Measurements from ENCODE around the gene PCDHGB1. TPM values are rescaled to one million over a fixed set of nuclear protein-coding genes. Genes with fewer than 3 reads are reported as not detected.
"Not testable (repeated sequence)": the region's sequence is repeated elsewhere in the genome, so short reads cannot be mapped to it uniquely, and the experiment has no call there.

Gene PCDHGB1
- total RNA-seq, 1 donor = 3.3 TPM

- TF ChIP-seq CTCF (IDR thresholded peaks at IDR 0.05; ENCODE audit: extremely low read depth, low read depth, low read length) = peak; percentile 71
- H3K79me2 ChIP-seq (ENCODE audit: insufficient read depth, low read length) = no peaks in the 10 kb centered on the region
- H3K27ac ChIP-seq (ENCODE audit: low read depth, low read length) = no peak within 1 kb of the TSS
- no peaks in the 10 kb centered on the region for H4K20me1 ChIP-seq (ENCODE audit: insufficient read depth, low read length)
- H3K4me1 ChIP-seq (ENCODE audit: insufficient read depth, low read length) = no peaks in the 10 kb centered on the region
- peak within 1 kb of the TSS; percentile 73 for H3K4me3 ChIP-seq (ENCODE audit: insufficient read depth, low read length)
- peak within 1 kb of the TSS; percentile 85 for H3K4me2 ChIP-seq (ENCODE audit: insufficient read depth, low read length)
- H3K27me3 ChIP-seq (ENCODE audit: insufficient read depth, low read length) = peaks cover 22% of the 10 kb centered on the region
- no peaks in the 10 kb centered on the region for H3K36me3 ChIP-seq (ENCODE audit: insufficient read depth, low read length)
- peaks cover 2% of the 10 kb centered on the region for H3K9me3 ChIP-seq (ENCODE audit: low read depth, low read length)
- peak within 1 kb of the TSS; percentile 94 for H2AFZ ChIP-seq (ENCODE audit: low read length)
- peak; percentile 82 for DNase-seq (ENCODE audit: insufficient read length, low spot score, missing footprints)
These were observed 11.2 kb upstream of the PCDHGB1 start, which contains the start of gene PCDHGA2 for GRCh38 chr5:141338538-141339306. Gene PCDHGA2, plus strand, starts transcription at chr5:141338760.

GRCh38 chr5:141340781-141341354, 9.0 kb upstream of the PCDHGB1 start:
- not testable (repeated sequence) for H3K79me2 ChIP-seq (ENCODE audit: insufficient read depth, low read length); H2AFZ ChIP-seq (ENCODE audit: low read length); H3K4me3 ChIP-seq (ENCODE audit: insufficient read depth, low read length); H3K4me2 ChIP-seq (ENCODE audit: insufficient read depth, low read length); H3K9me3 ChIP-seq (ENCODE audit: low read depth, low read length); H3K4me1 ChIP-seq (ENCODE audit: insufficient read depth, low read length); H3K36me3 ChIP-seq (ENCODE audit: insufficient read depth, low read length); H4K20me1 ChIP-seq (ENCODE audit: insufficient read depth, low read length); H3K27ac ChIP-seq (ENCODE audit: low read depth, low read length); DNase-seq (ENCODE audit: insufficient read length, low spot score, missing footprints)
- peaks cover 27% of the 10 kb centered on the region for H3K27me3 ChIP-seq (ENCODE audit: insufficient read depth, low read length)

- Histone ChIP-seq H3K4me2 (ENCODE audit: insufficient read depth, low read length) (no peak overlapping the region), H3K4me3 (ENCODE audit: insufficient read depth, low read length) (no peak overlapping the region), H3K36me3 (ENCODE audit: insufficient read depth, low read length) (no peaks in the 10 kb centered on the region), H3K9me3 (ENCODE audit: low read depth, low read length) (peaks cover 2% of the 10 kb centered on the region), H3K27me3 (ENCODE audit: insufficient read depth, low read length) (peaks cover 16% of the 10 kb centered on the region), H3K27ac (ENCODE audit: low read depth, low read length) (no peak overlapping the region), H3K4me1 (ENCODE audit: insufficient read depth, low read length) (no peaks in the 10 kb centered on the region), H4K20me1 (ENCODE audit: insufficient read depth, low read length) (no peaks in the 10 kb centered on the region), H2AFZ (ENCODE audit: low read length) (no peak overlapping the region), H3K79me2 (ENCODE audit: insufficient read depth, low read length) (no peaks in the 10 kb centered on the region)
- no peak for DNase-seq (ENCODE audit: insufficient read length, low spot score, missing footprints)
- no peak for TF ChIP-seq CTCF (IDR thresholded peaks at IDR 0.05; ENCODE audit: extremely low read depth, low read depth, low read length)
These were observed 7.1 kb upstream of the PCDHGB1 start for GRCh38 chr5:141342773-141343172.

GRCh38 chr5:141343242-141343952, 6.5 kb upstream of the PCDHGB1 start, which contains the start of gene PCDHGA3:
Gene PCDHGA3, plus strand, starts transcription at chr5:141343829. Its CDS starts 205 bp downstream, at chr5:141344034.
- no peaks in the 10 kb centered on the region for H3K36me3 ChIP-seq (ENCODE audit: insufficient read depth, low read length)
- H3K4me3 ChIP-seq (ENCODE audit: insufficient read depth, low read length) = peak within 1 kb of the TSS; percentile 70
- no peaks in the 10 kb centered on the region for H3K4me1 ChIP-seq (ENCODE audit: insufficient read depth, low read length)
- peak; percentile 92 for DNase-seq (ENCODE audit: insufficient read length, low spot score, missing footprints)
- no peak within 1 kb of the TSS for H3K27ac ChIP-seq (ENCODE audit: low read depth, low read length)
- H3K9me3 ChIP-seq (ENCODE audit: low read depth, low read length) = peaks cover 2% of the 10 kb centered on the region
- H3K4me2 ChIP-seq (ENCODE audit: insufficient read depth, low read length) = peak within 1 kb of the TSS; percentile 65
- H3K27me3 ChIP-seq (ENCODE audit: insufficient read depth, low read length) = peaks cover 16% of the 10 kb centered on the region
- H2AFZ ChIP-seq (ENCODE audit: low read length) = peak within 1 kb of the TSS; percentile 87
- peak; percentile 60 for TF ChIP-seq CTCF (IDR thresholded peaks at IDR 0.05; ENCODE audit: extremely low read depth, low read depth, low read length)
- no peaks in the 10 kb centered on the region for H4K20me1 ChIP-seq (ENCODE audit: insufficient read depth, low read length)
- H3K79me2 ChIP-seq (ENCODE audit: insufficient read depth, low read length) = no peaks in the 10 kb centered on the region
